ENCODE data around the gene PCDH9.

GRCh38 chr13:66338542-66338941 lies 891.6 kb downstream of the PCDH9 start:
- TF ChIP-seq NRF1 (IDR thresholded peaks at IDR 0.05; ENCODE audit: low read depth, low read length) (no peak), CTCF (IDR thresholded peaks at IDR 0.05) (no peak), GABPA (IDR thresholded peaks at IDR 0.05; ENCODE audit: low read depth) (no peak)

Measured in SK-N-SH (cell line).